Neuronal stem cell (in vitro differentiated cells): ENCODE results near the gene PLA2G12A.

Experiments
- DNase-seq: peaks from one replicate; pipeline ENCODE4 v3.0.0-alpha.2; 2013; ENCODE audit warnings: low spot score
- H2AFZ ChIP-seq: one replicate; pipeline ENCODE4 v1.6.1; 2013; ENCODE audit warnings: mild to moderate bottlenecking, low read length, inconsistent platforms
- H2AK5ac ChIP-seq: 2 replicates; pipeline ENCODE4 v1.6.1; 2013; ENCODE audit warnings: low read depth, mild to moderate bottlenecking, inconsistent platforms, low read length, moderate library complexity, mixed read lengths
- H2BK120ac ChIP-seq: 2 replicates; pipeline ENCODE4 v1.6.1; 2013; ENCODE audit warnings: low read depth, mild to moderate bottlenecking, inconsistent platforms, low read length, moderate library complexity, mixed read lengths
- H2BK12ac ChIP-seq: one replicate; pipeline ENCODE4 v1.6.1; 2013; ENCODE audit warnings: low read length, inconsistent platforms
- H2BK15ac ChIP-seq: 2 replicates; pipeline ENCODE4 v1.6.1; 2013; ENCODE audit warnings: mild to moderate bottlenecking, low read length, inconsistent platforms, mixed read lengths
- H2BK5ac ChIP-seq: one replicate; pipeline ENCODE4 v1.6.1; 2013; ENCODE audit warnings: inconsistent platforms, mild to moderate bottlenecking, low read length, moderate library complexity
- H3K14ac ChIP-seq: one replicate; pipeline ENCODE4 v1.6.1; 2013; ENCODE audit warnings: low read length, inconsistent platforms
- H3K18ac ChIP-seq: 2 replicates; pipeline ENCODE4 v1.6.1; 2013; ENCODE audit warnings: low read length, inconsistent platforms
- H3K23ac ChIP-seq: 2 replicates; pipeline ENCODE4 v1.6.1; 2013; ENCODE audit warnings: low read depth, mild to moderate bottlenecking, mixed read lengths, low read length, inconsistent platforms; ENCODE audit not compliant: poor library complexity
- H3K27ac ChIP-seq: replicated peaks from 3 replicates; pipeline ENCODE4 v1.5.1; 2013; ENCODE audit warnings: low read length, inconsistent platforms
- H3K27me3 ChIP-seq, 3 experiments: 2 replicates each; pipeline ENCODE4 v1.6.1; 2013; ENCODE audit warnings: low read length in 3 of 3, mild to moderate bottlenecking in 2 of 3, inconsistent platforms in 1 of 3, low read depth in 1 of 3, mixed read lengths in 1 of 3, moderate library complexity in 1 of 3; ENCODE audit not compliant: control insufficient read depth in 3 of 3, insufficient read depth in 3 of 3
- H3K36me3 ChIP-seq, 2 donors: replicated peaks in 1 of 2; 2 replicates each; pipeline ENCODE4 v1.6.1; 2013; ENCODE audit warnings: low read length in 2 of 2; ENCODE audit not compliant: control insufficient read depth in 2 of 2, insufficient read depth in 2 of 2
- H3K4ac ChIP-seq: 2 replicates; pipeline ENCODE4 v1.6.1; 2013; ENCODE audit warnings: inconsistent platforms, mild to moderate bottlenecking, low read length, moderate library complexity
- H3K4me1 ChIP-seq, 2 donors: 1 replicate in 1 of 2; 2 replicates in 1 of 2; pipeline ENCODE4 v1.6.1; 2013; ENCODE audit warnings: low read length in 2 of 2, low read depth in 1 of 2; ENCODE audit not compliant: control insufficient read depth in 2 of 2, insufficient read depth in 1 of 2
- H3K4me2 ChIP-seq: one replicate; pipeline ENCODE4 v1.6.1; 2013; ENCODE audit warnings: mild to moderate bottlenecking, low read length, inconsistent platforms; ENCODE audit not compliant: insufficient read depth, poor library complexity, severe bottlenecking
- H3K4me3 ChIP-seq, 2 donors: 2 replicates each; pipeline ENCODE4 v1.5.1; 2013; ENCODE audit warnings: low read length in 2 of 2, mild to moderate bottlenecking in 2 of 2, inconsistent platforms in 1 of 2, moderate library complexity in 1 of 2
- H3K79me1 ChIP-seq: one replicate; pipeline ENCODE4 v1.6.1; 2013; ENCODE audit warnings: low read depth, mild to moderate bottlenecking, inconsistent platforms, low read length, moderate library complexity
- H3K9ac ChIP-seq: one replicate; pipeline ENCODE4 v1.6.1; 2013; ENCODE audit warnings: mild to moderate bottlenecking, low read depth, low read length, inconsistent platforms; ENCODE audit not compliant: poor library complexity
- H3K9me3 ChIP-seq, 2 donors: replicated peaks in 1 of 2; 2 replicates each; pipeline versions ENCODE3 to v1.6.1; 2013; ENCODE audit warnings: low read length in 2 of 2, mild to moderate bottlenecking in 2 of 2, inconsistent platforms in 1 of 2, low read depth in 1 of 2, mixed read lengths in 1 of 2, moderate library complexity in 1 of 2; ENCODE audit not compliant: control insufficient read depth in 2 of 2, insufficient read depth in 1 of 2
- H4K8ac ChIP-seq: one replicate; pipeline ENCODE4 v1.6.1; 2013; ENCODE audit warnings: low read depth, mild to moderate bottlenecking, inconsistent platforms, low read length, moderate library complexity
- H4K91ac ChIP-seq: one replicate; pipeline ENCODE4 v1.6.1; 2013; ENCODE audit warnings: low read length, low read depth, mild to moderate bottlenecking, inconsistent platforms; ENCODE audit not compliant: poor library complexity
- WGBS, 2 donors: extraction: QIAGEN DNeasy Blood & Tissue Kit; methylation state at CpG; one replicate each; pipeline ENCODE4 v1.1.7; 2013; ENCODE audit warnings: missing lambda C conversion rate in 2 of 2, mixed read lengths in 1 of 2; ENCODE audit not compliant: insufficient read length in 2 of 2, insufficient replicate concordance in 1 of 2; ENCODE audit errors: extremely low coverage in 2 of 2; 5-methylcytosine and 5-hydroxymethylcytosine counted together

Gene PLA2G12A

DNA sequence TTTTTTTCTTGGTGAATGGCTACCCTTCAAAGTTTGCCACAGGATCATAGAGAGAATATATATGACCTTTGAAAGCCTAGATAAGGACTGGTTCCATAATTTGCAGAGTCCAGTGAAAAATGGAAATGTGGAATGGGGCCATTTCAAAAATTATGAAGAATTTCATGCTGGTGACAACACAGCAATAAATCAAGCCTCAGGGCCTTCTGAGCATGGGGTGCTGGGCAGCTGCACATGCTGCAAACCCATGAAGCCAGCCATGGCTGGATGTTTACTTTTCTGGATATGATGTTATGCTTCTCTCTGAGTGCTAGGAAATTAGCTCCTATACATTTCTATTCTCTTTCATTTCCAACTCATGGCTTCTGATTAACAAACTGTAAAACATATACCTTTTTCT lies 16.0 kb upstream of the PLA2G12A start:
- H3K18ac ChIP-seq, result no peak overlapping the region
- no peaks in the 10 kb centered on the region for H3K79me1 ChIP-seq
- no peak overlapping the region for H2BK15ac ChIP-seq
- H3K36me3 ChIP-seq, result no peaks in the 10 kb centered on the region
- no peak overlapping the region for H2BK120ac ChIP-seq
- no peak overlapping the region for H3K27ac ChIP-seq
- no peak overlapping the region for H2AFZ ChIP-seq
- no peak overlapping the region for H4K8ac ChIP-seq
- no peak overlapping the region for H2BK12ac ChIP-seq
- H3K27me3 ChIP-seq, result peaks cover 0 to 29% (median 0%) of the 10 kb centered on the region in 3 experiments
- no peak overlapping the region for H3K9ac ChIP-seq
- no peak overlapping the region for H3K4ac ChIP-seq
- no peaks in the 10 kb centered on the region for H3K9me3 ChIP-seq
- no peak overlapping the region for H3K23ac ChIP-seq
- no peaks in the 10 kb centered on the region for H3K4me1 ChIP-seq
- H3K14ac ChIP-seq, result no peak overlapping the region
- no peak overlapping the region for H2AK5ac ChIP-seq
- no peak overlapping the region for H3K4me3 ChIP-seq
- no peak overlapping the region for H3K4me2 ChIP-seq
- no peak overlapping the region for H2BK5ac ChIP-seq
- no peak overlapping the region for H4K91ac ChIP-seq
- no peak for DNase-seq

DNA sequence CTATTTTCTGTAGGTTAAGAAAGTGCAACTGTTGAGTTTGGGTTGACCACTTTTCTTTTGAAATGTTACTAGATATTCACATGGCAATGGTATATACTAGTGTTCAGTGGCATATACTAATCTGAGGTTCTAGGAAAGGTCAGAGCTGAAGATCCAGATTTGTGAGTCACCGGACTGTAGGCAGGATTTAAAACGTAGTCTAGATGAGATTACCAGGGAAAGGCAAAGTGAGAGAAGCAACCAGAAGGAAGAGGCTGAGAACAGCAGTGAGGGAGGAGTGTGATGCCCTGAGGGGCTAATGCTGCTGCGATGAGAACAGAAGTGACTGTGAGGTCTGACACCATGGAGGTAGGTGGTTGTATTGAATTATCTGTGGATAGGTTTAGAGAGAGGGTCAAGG lies 9.7 kb upstream of the PLA2G12A start:
- H3K36me3 ChIP-seq, result no peaks in the 10 kb centered on the region
- peaks cover 0 to 31% (median 0%) of the 10 kb centered on the region in 3 experiments for H3K27me3 ChIP-seq
- H2AK5ac ChIP-seq, result no peak overlapping the region
- no peak overlapping the region for H2BK120ac ChIP-seq
- H3K4me3 ChIP-seq, result no peak overlapping the region
- no peak for DNase-seq
- no peak overlapping the region for H2BK15ac ChIP-seq
- H3K4me1 ChIP-seq, result no peaks in the 10 kb centered on the region
- H3K9me3 ChIP-seq, result no peaks in the 10 kb centered on the region
- no peak overlapping the region for H2AFZ ChIP-seq
- no CpG with 5 or more reads among the region's 3 CpGs for WGBS, 2 donors
- no peak overlapping the region for H3K27ac ChIP-seq
- no peak overlapping the region for H3K4me2 ChIP-seq
- H3K9ac ChIP-seq, result no peak overlapping the region
- H3K23ac ChIP-seq, result no peak overlapping the region
- no peaks in the 10 kb centered on the region for H3K79me1 ChIP-seq
- H2BK12ac ChIP-seq, result no peak overlapping the region
- no peak overlapping the region for H4K8ac ChIP-seq
- H3K4ac ChIP-seq, result no peak overlapping the region
- no peak overlapping the region for H2BK5ac ChIP-seq
- no peak overlapping the region for H3K18ac ChIP-seq
- no peak overlapping the region for H4K91ac ChIP-seq
- H3K14ac ChIP-seq, result no peak overlapping the region

DNA sequence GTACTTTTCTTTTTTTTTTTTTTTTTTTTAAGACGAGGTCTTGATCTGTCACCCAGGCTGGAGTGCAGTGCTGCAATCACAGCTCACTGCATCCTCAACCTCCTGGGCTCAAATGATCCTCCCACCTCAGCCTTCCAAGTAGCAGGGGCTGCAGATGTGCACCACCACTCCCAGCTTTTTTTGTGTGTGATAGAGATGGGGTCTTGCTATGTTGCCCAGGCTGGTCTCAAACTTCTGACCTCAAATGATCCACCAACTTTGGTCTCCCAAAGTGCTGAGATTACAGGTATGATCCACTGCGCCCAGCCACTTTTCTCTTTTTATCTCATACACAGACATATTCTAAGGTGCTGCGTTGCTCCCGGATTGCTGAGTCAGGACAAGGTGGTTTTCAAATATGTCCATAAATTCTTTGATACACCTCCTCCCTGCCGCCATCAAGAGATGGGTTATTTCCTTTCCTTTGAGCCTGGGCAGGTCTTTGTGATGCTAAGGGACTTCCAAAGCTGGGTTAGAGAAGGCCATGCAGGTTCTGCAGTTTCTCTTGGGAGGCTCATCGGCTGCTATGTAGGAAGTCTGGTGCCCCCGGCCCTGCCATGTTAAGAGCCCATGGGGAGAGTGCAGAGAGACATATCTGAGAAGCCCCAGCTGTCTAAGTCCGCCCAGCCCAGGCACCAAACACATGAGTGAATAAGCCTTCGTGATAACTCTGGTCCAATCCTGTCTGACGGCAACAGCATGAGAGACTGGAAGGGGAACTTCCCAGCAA lies 8.4 kb upstream of the PLA2G12A start:
- H2BK12ac ChIP-seq, result no peak overlapping the region
- H3K36me3 ChIP-seq, result no peaks in the 10 kb centered on the region
- no peak overlapping the region for H3K4ac ChIP-seq
- H3K27ac ChIP-seq, result no peak overlapping the region
- H3K9ac ChIP-seq, result no peak overlapping the region
- H2AFZ ChIP-seq, result no peak overlapping the region
- WGBS, 2 donors, result no CpG with 5 or more reads among the region's 10 CpGs
- no peak overlapping the region for H2AK5ac ChIP-seq
- H3K79me1 ChIP-seq, result no peaks in the 10 kb centered on the region
- H2BK15ac ChIP-seq, result no peak overlapping the region
- H4K8ac ChIP-seq, result no peak overlapping the region
- no peaks in the 10 kb centered on the region for H3K9me3 ChIP-seq
- no peak overlapping the region for H3K14ac ChIP-seq
- H3K4me1 ChIP-seq, result no peaks in the 10 kb centered on the region
- no peak overlapping the region for H4K91ac ChIP-seq
- no peak for DNase-seq
- H2BK5ac ChIP-seq, result no peak overlapping the region
- no peak overlapping the region for H3K23ac ChIP-seq
- H3K4me2 ChIP-seq, result no peak overlapping the region
- H3K27me3 ChIP-seq, result peaks cover 0 to 29% (median 0%) of the 10 kb centered on the region in 3 experiments
- H2BK120ac ChIP-seq, result no peak overlapping the region
- H3K4me3 ChIP-seq, result no peak overlapping the region
- H3K18ac ChIP-seq, result no peak overlapping the region

- no peaks in the 10 kb centered on the region for H3K79me1 ChIP-seq
- no peak overlapping the region for H3K4me2 ChIP-seq
- peaks cover 0 to 17% (median 2%) of the 10 kb centered on the region in 3 experiments for H3K27me3 ChIP-seq
- H3K4me1 ChIP-seq, result no peaks in the 10 kb centered on the region
- H4K91ac ChIP-seq, result no peak overlapping the region
- H3K14ac ChIP-seq, result no peak overlapping the region
- H3K9ac ChIP-seq, result no peak overlapping the region
- H3K4me3 ChIP-seq, result no peak overlapping the region
- no peak overlapping the region for H3K18ac ChIP-seq
- DNase-seq, result no peak
- H3K36me3 ChIP-seq, result no peaks in the 10 kb centered on the region
- WGBS, 2 donors, result no CpG with 5 or more reads among the region's 7 CpGs
- H3K4ac ChIP-seq, result no peak overlapping the region
- H4K8ac ChIP-seq, result no peak overlapping the region
- no peak overlapping the region for H2AK5ac ChIP-seq
- no peak overlapping the region for H3K27ac ChIP-seq
- no peak overlapping the region for H2BK120ac ChIP-seq
- H3K9me3 ChIP-seq, result no peaks in the 10 kb centered on the region
- H2BK12ac ChIP-seq, result no peak overlapping the region
- H3K23ac ChIP-seq, result no peak overlapping the region
- no peak overlapping the region for H2AFZ ChIP-seq
- no peak overlapping the region for H2BK5ac ChIP-seq
- H2BK15ac ChIP-seq, result no peak overlapping the region
Observed at GRCh38 chr4:109735566-109736365, 5.9 kb upstream of the PLA2G12A start.
